GM23248 (cell line): ENCODE results near the gene MEMO1. TPM values are rescaled to one million over a fixed set of nuclear protein-coding genes. Genes with fewer than 3 reads are reported as not detected.
"Not testable (repeated sequence)": the region's sequence is repeated elsewhere in the genome, so short reads cannot be mapped to it uniquely, and the experiment has no call there.

ENCODE experiments used
- DNase-seq: peaks from one replicate; pipeline ENCODE4 v3.0.0-alpha.2; 2015
- H2AFZ ChIP-seq: fragments of 200-600 bp; sonication (generic); 2 replicates; pipeline ENCODE4 v1.6.1; 2016; ENCODE audit warnings: antibody characterized with exemption
- H3F3A ChIP-seq: fragments of 200-600 bp; sonication (generic); 2 replicates; pipeline ENCODE4 v1.6.1; 2016; ENCODE audit warnings: mild to moderate bottlenecking, antibody characterized with exemption, mixed run types; ENCODE audit not compliant: insufficient read depth
- H3K27ac ChIP-seq: fragments of 200-600 bp; sonication (generic); 2 replicates; pipeline ENCODE4 v1.5.1; 2016; ENCODE audit warnings: mild to moderate bottlenecking
- H3K27me3 ChIP-seq: fragments of 200-600 bp; sonication (generic); replicated peaks from 2 replicates; pipeline ENCODE4 v1.6.1; 2016; ENCODE audit warnings: mild to moderate bottlenecking; ENCODE audit not compliant: insufficient read depth
- H3K36me3 ChIP-seq: fragments of 200-600 bp; sonication (generic); 2 replicates; pipeline ENCODE4 v1.6.1; 2016; ENCODE audit warnings: low read depth, mild to moderate bottlenecking
- H3K4me1 ChIP-seq: fragments of 200-600 bp; sonication (generic); 2 replicates; pipeline ENCODE4 v1.6.1; 2016; ENCODE audit warnings: mild to moderate bottlenecking; ENCODE audit not compliant: insufficient read depth
- H3K4me2 ChIP-seq: fragments of 200-600 bp; sonication (generic); one replicate; pipeline ENCODE4 v1.6.1; 2016; ENCODE audit warnings: mild to moderate bottlenecking; ENCODE audit not compliant: unreplicated experiment
- H3K4me3 ChIP-seq: fragments of 200-600 bp; sonication (generic); 2 replicates; pipeline ENCODE4 v1.5.1; 2016; ENCODE audit warnings: mild to moderate bottlenecking
- H3K79me2 ChIP-seq: fragments of 200-600 bp; sonication (generic); 2 replicates; pipeline ENCODE4 v1.6.1; 2016; ENCODE audit warnings: mild to moderate bottlenecking; ENCODE audit not compliant: insufficient read depth
- H3K9ac ChIP-seq: fragments of 200-600 bp; sonication (generic); 2 replicates; pipeline ENCODE4 v1.6.1; 2016; ENCODE audit warnings: mild to moderate bottlenecking
- H3K9me2 ChIP-seq: fragments of 200-600 bp; sonication (generic); 2 replicates; pipeline ENCODE4 v1.6.1; 2016; ENCODE audit warnings: mixed run types, mild to moderate bottlenecking, moderate library complexity; ENCODE audit not compliant: insufficient read depth
- H3K9me3 ChIP-seq: fragments of 200-600 bp; sonication (generic); one replicate; pipeline ENCODE4 v1.6.1; 2017; ENCODE audit warnings: low read depth
- H4K20me1 ChIP-seq: fragments of 200-600 bp; sonication (generic); 2 replicates; pipeline ENCODE4 v1.6.0; 2016; ENCODE audit not compliant: insufficient read depth
- EZH2 ChIP-seq: fragments of 200-600 bp; sonication (generic); IDR thresholded peaks from 2 replicates; pipeline ENCODE4 v1.6.1; 2018; ENCODE audit warnings: antibody characterized with exemption, mild to moderate bottlenecking; ENCODE audit not compliant: insufficient read depth, poor library complexity, severe bottlenecking
- EZH2phosphoT487 ChIP-seq: fragments of 200-600 bp; sonication (generic); IDR thresholded peaks from 2 replicates; pipeline ENCODE4 v1.6.1; 2018; ENCODE audit warnings: antibody characterized with exemption, moderate library complexity, mild to moderate bottlenecking, low read depth; ENCODE audit not compliant: insufficient read depth
- WGBS, 2 experiments: methylation state at CpG; one replicate each; pipeline ENCODE4 v1.1.6; 2015 to 2017; ENCODE audit warnings: low lambda C conversion rate in 2 of 2, low coverage in 1 of 2; ENCODE audit errors: missing lambda C conversion rate in 2 of 2; 5-methylcytosine and 5-hydroxymethylcytosine counted together
- in situ Hi-C: fragments of 300-500 bp; cut with MboI; formaldehyde crosslinking; loops from 2 replicates; pipeline ENCODE4 v1.15.0; 2020
- polyA plus RNA-seq: library from polyadenylated mRNA; unstranded; fragments of >200 nt; fragmentation: Nextera tagmentation; extraction: Ambion mirVana; gene quantifications from 2 replicates; pipeline ENCODE4 v1.2.1, GENCODE V29; 2016
- total RNA-seq: library from RNA; depleted of rRNA; stranded (reverse); fragments of >200 nt; shearing (Covaris generic); gene quantifications from 2 replicates; pipeline ENCODE4 v1.2.3, GENCODE V29; 2014

MEMO1 gene
- total and polyA plus RNA-seq, 2 experiments from 2014 or later, result 36.2 to 46.3 TPM

- Histone ChIP-seq H3K4me1 (no peaks in the 10 kb centered on the region), H2AFZ (no peak overlapping the region), H3K27me3 (no peaks in the 10 kb centered on the region), H3K9me3 (no peaks in the 10 kb centered on the region), H3K36me3 (no peaks in the 10 kb centered on the region), H3K9ac (no peak overlapping the region), H3K27ac (no peak overlapping the region), H4K20me1 (no peaks in the 10 kb centered on the region), H3K4me2 (no peak overlapping the region), H3K79me2 (peaks cover 100% of the 10 kb centered on the region), H3K9me2 (no peaks in the 10 kb centered on the region), H3F3A (no peaks in the 10 kb centered on the region), H3K4me3 (no peak overlapping the region)
- TF ChIP-seq EZH2, result no peak
- in situ Hi-C loops, result no loop called here
- DNase-seq, result no peak
- WGBS, 2 experiments, result 88 to 89% methylated on average over 5 of the region's 5 CpGs
Observed at GRCh38 chr2:31958140-31958717, 52.6 kb downstream of the MEMO1 start.

GRCh38 chr2:31957354-31958139 lies 53.3 kb downstream of the MEMO1 start:
- H3K9me3 ChIP-seq, result no peaks in the 10 kb centered on the region
- no peaks in the 10 kb centered on the region for H3K4me1 ChIP-seq
- no peak overlapping the region for H3K9ac ChIP-seq
- no peaks in the 10 kb centered on the region for H3K36me3 ChIP-seq
- in situ Hi-C loops, result no loop called here
- H3K27me3 ChIP-seq, result no peaks in the 10 kb centered on the region
- H3K27ac ChIP-seq, result no peak overlapping the region
- H3K79me2 ChIP-seq, result peaks cover 100% of the 10 kb centered on the region
- 100% methylated on average over 1 of the region's 1 CpG for WGBS, 2 experiments
- no peaks in the 10 kb centered on the region for H4K20me1 ChIP-seq
- no peaks in the 10 kb centered on the region for H3F3A ChIP-seq
- H3K9me2 ChIP-seq, result no peaks in the 10 kb centered on the region
- H2AFZ ChIP-seq, result no peak overlapping the region
- no peak overlapping the region for H3K4me3 ChIP-seq
- DNase-seq, result no peak
- no peak for TF ChIP-seq EZH2phosphoT487
- no peak for TF ChIP-seq EZH2
- no peak overlapping the region for H3K4me2 ChIP-seq

- DNase-seq, H2AFZ ChIP-seq, in situ Hi-C loops, H3K4me2 ChIP-seq, H3K4me1 ChIP-seq, H3K9me3 ChIP-seq, H3K27ac ChIP-seq, H3K36me3 ChIP-seq, H3K27me3 ChIP-seq, H3K9ac ChIP-seq, H3K4me3 ChIP-seq, H4K20me1 ChIP-seq, H3K9me2 ChIP-seq, H3F3A ChIP-seq: not testable (repeated sequence)
- H3K79me2 ChIP-seq, result peaks cover 100% of the 10 kb centered on the region
- WGBS, 2 experiments, result 93 to 98% methylated on average over 6 to 8 of the region's 8 CpGs
Observed at GRCh38 chr2:31956934-31957333, 53.9 kb downstream of the MEMO1 start.

- H3K79me2 ChIP-seq, result peaks cover 100% of the 10 kb centered on the region
- no peak for DNase-seq
- H3K4me2 ChIP-seq, result no peak overlapping the region
- no peak overlapping the region for H3K4me3 ChIP-seq
- in situ Hi-C loops, result no loop called here
- H2AFZ ChIP-seq, result no peak overlapping the region
- H3K27ac ChIP-seq, result no peak overlapping the region
- H3K27me3 ChIP-seq, result no peaks in the 10 kb centered on the region
- no peaks in the 10 kb centered on the region for H3K36me3 ChIP-seq
- H4K20me1 ChIP-seq, result no peaks in the 10 kb centered on the region
- 100% methylated on average over 1 of the region's 1 CpG for WGBS, 2 experiments
- H3K4me1 ChIP-seq, result no peaks in the 10 kb centered on the region
- no peaks in the 10 kb centered on the region for H3F3A ChIP-seq
- H3K9ac ChIP-seq, result no peak overlapping the region
- H3K9me2 ChIP-seq, result no peaks in the 10 kb centered on the region
- TF ChIP-seq EZH2phosphoT487, result no peak
- no peak for TF ChIP-seq EZH2
- no peaks in the 10 kb centered on the region for H3K9me3 ChIP-seq
Observed at GRCh38 chr2:31956312-31956711, 54.5 kb downstream of the MEMO1 start.

GRCh38 chr2:31953095-31953494 lies 57.7 kb downstream of the MEMO1 start:
- H3K9me2 ChIP-seq, H3K36me3 ChIP-seq, H3F3A ChIP-seq, H3K9ac ChIP-seq, in situ Hi-C loops, H3K9me3 ChIP-seq, H3K4me2 ChIP-seq, H4K20me1 ChIP-seq, DNase-seq, H3K27ac ChIP-seq, H2AFZ ChIP-seq, H3K4me3 ChIP-seq, H3K27me3 ChIP-seq, H3K4me1 ChIP-seq: not testable (repeated sequence)
- WGBS, 2 experiments, result 96 to 98% methylated on average over 9 of the region's 9 CpGs
- H3K79me2 ChIP-seq, result peaks cover 100% of the 10 kb centered on the region
